NCI-H774 (cell line): Measurements from ENCODE around the gene TBC1D32.
"Not testable (repeated sequence)": the region's sequence is repeated elsewhere in the genome, so short reads cannot be mapped to it uniquely, and the experiment has no call there.

Source experiments
- DNase-seq: peaks from one replicate; lab custom pipeline; 2025; lab: John Stamatoyannopoulos, UW

The TBC1D32 gene

GRCh38 chr6:121333196-121333595 is 1.1 kb downstream of the TBC1D32 start:
- DNase-seq, result no peak

- no peak for DNase-seq
Measured at GRCh38 chr6:121330516-121330915, 3.8 kb downstream of the TBC1D32 start.

GRCh38 chr6:121321282-121321681 is 13.0 kb downstream of the TBC1D32 start:
- DNase-seq, result no peak

- DNase-seq, result no peak
Measured at GRCh38 chr6:121319603-121320002, 14.7 kb downstream of the TBC1D32 start.

GRCh38 chr6:121319112-121319553 is 15.1 kb downstream of the TBC1D32 start:
- no peak for DNase-seq

GRCh38 chr6:121314381-121315112 is 19.7 kb downstream of the TBC1D32 start:
- DNase-seq, result no peak

GRCh38 chr6:121311814-121312213 is 22.5 kb downstream of the TBC1D32 start:
- not testable (repeated sequence) for DNase-seq

- no peak for DNase-seq
Measured at GRCh38 chr6:121310495-121310894, 23.8 kb downstream of the TBC1D32 start.

GRCh38 chr6:121309768-121310469 is 24.4 kb downstream of the TBC1D32 start:
- DNase-seq, result no peak

- peak; percentile 57 for DNase-seq
Measured at GRCh38 chr6:121305957-121306607, 28.2 kb downstream of the TBC1D32 start.

- DNase-seq, result no peak
Measured at GRCh38 chr6:121302882-121303281, 31.4 kb downstream of the TBC1D32 start.

- not testable (repeated sequence) for DNase-seq
Measured at GRCh38 chr6:121301156-121301555, 33.1 kb downstream of the TBC1D32 start.

GRCh38 chr6:121297694-121298093 is 36.6 kb downstream of the TBC1D32 start:
- DNase-seq, result no peak

GRCh38 chr6:121285041-121285440 is 49.2 kb downstream of the TBC1D32 start:
- no peak for DNase-seq

GRCh38 chr6:121274666-121275295 is 59.5 kb downstream of the TBC1D32 start:
- no peak for DNase-seq

- DNase-seq, result no peak
Measured at GRCh38 chr6:121263742-121264141, 70.5 kb downstream of the TBC1D32 start.

- no peak for DNase-seq
Measured at GRCh38 chr6:121260651-121261102, 73.6 kb downstream of the TBC1D32 start.

GRCh38 chr6:121247386-121247785 is 86.9 kb downstream of the TBC1D32 start:
- DNase-seq, result no peak

GRCh38 chr6:121242386-121242785 is 91.9 kb downstream of the TBC1D32 start:
- DNase-seq, result no peak

- DNase-seq, result no peak
Measured at GRCh38 chr6:121237859-121238258, 96.4 kb downstream of the TBC1D32 start.

GRCh38 chr6:121236984-121237383 is 97.3 kb downstream of the TBC1D32 start:
- DNase-seq, result no peak

- DNase-seq, result no peak
Measured at GRCh38 chr6:121235386-121235785, 98.9 kb downstream of the TBC1D32 start.
